Activated CD8-positive, alpha-beta memory T cell treated with anti-CD3 and anti-CD28 coated beads, Interleukin-2, amount 50 U/mL, for 48 hours (primary cell): Measurements from ENCODE around the gene GCH1.

Experiments used
- DNase-seq: peaks from one replicate; pipeline ENCODE4 v3.0.0-alpha.2; 2020

GCH1 gene

GRCh38 chr14:54857830-54858269 is 44.8 kb downstream of the GCH1 start:
- no peak for DNase-seq

GRCh38 chr14:54856152-54856551 is 46.5 kb downstream of the GCH1 start:
- no peak for DNase-seq

GRCh38 chr14:54854181-54854580 is 48.4 kb downstream of the GCH1 start:
- no peak for DNase-seq

GRCh38 chr14:54853339-54853738 is 49.3 kb downstream of the GCH1 start:
- no peak for DNase-seq

- no peak for DNase-seq
Measured at GRCh38 chr14:54852215-54852614, 50.4 kb downstream of the GCH1 start.

GRCh38 chr14:54848910-54849309 is 53.7 kb downstream of the GCH1 start:
- DNase-seq = no peak

GRCh38 chr14:54845641-54846040 is 57.0 kb downstream of the GCH1 start:
- no peak for DNase-seq

GRCh38 chr14:54844479-54844878 is 58.1 kb downstream of the GCH1 start:
- no peak for DNase-seq

GRCh38 chr14:54840798-54841197 is 61.8 kb downstream of the GCH1 start:
- no peak for DNase-seq

GRCh38 chr14:54840336-54840735 is 62.3 kb downstream of the GCH1 start:
- DNase-seq = no peak

- no peak for DNase-seq
Measured at GRCh38 chr14:54839701-54840119, 62.9 kb downstream of the GCH1 start.

- no peak for DNase-seq
Measured at GRCh38 chr14:54838931-54839512, 63.6 kb downstream of the GCH1 start.

- no peak for DNase-seq
Measured at GRCh38 chr14:54837508-54838149, 65.0 kb downstream of the GCH1 start.

- no peak for DNase-seq
Measured at GRCh38 chr14:54836231-54836630, 66.4 kb downstream of the GCH1 start.

- no peak for DNase-seq
Measured at GRCh38 chr14:54834727-54835126, 67.9 kb downstream of the GCH1 start.

- no peak for DNase-seq
Measured at GRCh38 chr14:54834081-54834480, 68.5 kb downstream of the GCH1 start.

- DNase-seq = no peak
Measured at GRCh38 chr14:54830650-54831049, 72.0 kb downstream of the GCH1 start.

GRCh38 chr14:54829486-54830224 is 73.0 kb downstream of the GCH1 start:
- DNase-seq = no peak

GRCh38 chr14:54828037-54828436 is 74.6 kb downstream of the GCH1 start:
- no peak for DNase-seq

GRCh38 chr14:54823757-54824549 is 78.7 kb downstream of the GCH1 start:
- DNase-seq = no peak

GRCh38 chr14:54822685-54823084 is 79.9 kb downstream of the GCH1 start:
- no peak for DNase-seq

GRCh38 chr14:54818201-54819133 is 84.2 kb downstream of the GCH1 start:
- no peak for DNase-seq
